ENCODE measurements around the gene SSH3. TPM values are rescaled to one million over a fixed set of nuclear protein-coding genes. Genes with fewer than 3 reads are reported as not detected.

Gene SSH3
- total and polyA plus RNA-seq, 5 donors, result 14.9 to 25.9 (median 24.7) TPM

- Histone ChIP-seq H3K4me3 (ENCODE audit: low read length) (no peak overlapping the region), H3K4me1 (ENCODE audit: control insufficient read depth, insufficient read depth, low read length) (peaks cover 4% of the 10 kb centered on the region), H3K27ac (ENCODE audit: low read length) (no peak overlapping the region), H3K9me3 (ENCODE audit: control insufficient read depth, low read length) (no peaks in the 10 kb centered on the region), H3K27me3 (ENCODE audit: control insufficient read depth, insufficient read depth) (no peaks in the 10 kb centered on the region)
- intact Hi-C loops (cut with DNase I), result loop anchor here in 1 of 4 donors (5.0 kb wide), 1 partner anchor 37 kb away; no protein-coding TSS in a partner anchor
- WGBS, result 80% methylated on average over 8 of the region's 8 CpGs
- DNase-seq, result no peak
- no peak for ATAC-seq
Observed at GRCh38 chr11:67345247-67345919, 42.1 kb downstream of the SSH3 start.

DNA sequence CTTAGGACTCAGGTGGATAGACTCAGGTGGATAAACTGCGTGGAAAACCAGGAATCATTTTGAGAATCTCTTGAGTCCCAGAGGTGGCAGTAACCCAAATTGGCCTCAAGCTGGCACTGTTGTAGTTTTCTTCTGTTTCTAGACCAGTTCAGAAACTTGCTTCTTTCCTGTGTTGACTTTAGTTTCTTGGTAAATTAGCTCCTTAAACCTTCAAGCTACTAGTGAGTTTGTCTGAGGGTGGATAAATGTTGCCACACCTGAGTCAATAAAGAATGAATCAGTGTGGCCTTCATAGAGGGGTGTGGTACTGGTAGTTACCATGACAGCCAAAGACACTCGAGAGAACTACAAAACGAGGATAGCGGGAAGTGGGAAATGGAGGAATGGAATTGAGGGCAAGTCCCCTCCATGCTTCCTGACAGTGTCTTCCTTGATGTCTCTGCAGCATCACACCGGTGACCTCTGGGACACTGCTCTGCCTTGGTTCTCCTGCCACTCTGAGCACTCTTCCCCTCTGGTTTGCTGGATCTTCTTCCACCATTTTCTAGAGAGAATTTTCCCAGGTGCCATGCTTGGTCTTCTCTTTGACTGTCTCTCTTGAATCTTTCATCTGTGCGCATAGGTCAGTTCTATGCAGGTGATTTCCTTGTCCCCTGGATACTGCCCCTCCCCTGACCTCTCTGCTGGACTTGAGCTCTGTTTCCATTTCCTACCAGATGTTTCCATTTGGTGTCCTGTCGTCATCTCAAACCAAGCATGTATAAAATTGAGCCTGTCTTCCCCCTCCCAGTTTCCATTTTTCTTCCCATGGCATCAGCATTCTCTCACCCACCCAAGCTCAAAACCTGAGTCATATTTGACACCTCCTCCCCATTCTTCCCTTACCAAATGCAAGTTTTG, 42.8 kb downstream of the SSH3 start:
- DNase-seq (no peak), ATAC-seq (peak; percentile 4 to 6)
- Histone ChIP-seq H3K9me3 (ENCODE audit: control insufficient read depth, low read length) (no peaks in the 10 kb centered on the region), H3K27ac (ENCODE audit: low read length) (no peak overlapping the region), H3K4me3 (ENCODE audit: low read length) (no peak overlapping the region), H3K4me1 (ENCODE audit: control insufficient read depth, insufficient read depth, low read length) (peaks cover 4% of the 10 kb centered on the region), H3K27me3 (ENCODE audit: control insufficient read depth, insufficient read depth) (no peaks in the 10 kb centered on the region)
- intact Hi-C loops (cut with DNase I), result loop anchor here in 1 of 4 donors (5.0 kb wide), 1 partner anchor 36 kb away; no protein-coding TSS in a partner anchor
- WGBS, result 70% methylated on average over 7 of the region's 7 CpGs

DNA sequence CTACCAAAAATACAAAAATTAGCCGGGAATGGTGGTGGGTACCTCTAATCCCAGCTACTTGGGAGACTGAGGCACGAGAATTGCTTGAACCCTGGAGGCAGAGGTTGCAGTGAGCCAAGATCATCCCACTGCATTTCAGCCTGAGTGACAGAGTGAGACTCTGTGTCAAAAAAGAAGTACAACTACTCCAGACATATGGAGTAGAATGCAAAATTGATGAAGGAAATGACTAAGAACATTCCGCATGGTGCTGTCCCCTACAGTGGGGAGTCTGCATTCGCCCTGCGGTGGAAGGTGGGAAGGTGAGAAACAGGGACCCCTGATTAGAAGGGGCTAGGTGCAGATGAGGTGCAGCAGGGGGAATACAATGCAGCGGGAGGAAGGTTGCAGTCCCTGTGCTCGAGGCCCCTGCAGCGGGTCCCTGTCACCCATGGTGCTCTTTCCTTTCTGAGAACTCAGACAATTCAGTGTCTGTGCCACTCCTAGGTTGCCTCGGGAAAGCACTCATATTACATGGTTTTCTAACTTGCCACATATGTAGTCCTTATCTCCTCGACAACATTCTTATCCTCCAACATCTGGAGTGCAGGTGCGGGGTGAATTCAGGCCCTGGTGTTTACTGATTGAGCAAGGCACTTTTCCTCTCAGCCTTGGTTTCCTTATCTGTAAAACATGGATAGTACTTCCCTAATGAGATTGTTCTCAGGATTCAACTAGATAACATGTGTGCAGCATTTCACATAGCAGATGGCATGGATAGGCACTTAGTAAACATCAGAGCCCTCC, 44.8 kb downstream of the SSH3 start:
- intact Hi-C loops (cut with DNase I), result loop anchor here in 1 of 4 donors (5.0 kb wide), 1 partner anchor 34 kb away; no protein-coding TSS in a partner anchor
- no peak overlapping the region for H3K4me3 ChIP-seq (ENCODE audit: low read length)
- DNase-seq, result no peak
- no peak overlapping the region for H3K27ac ChIP-seq (ENCODE audit: low read length)
- no peak for ATAC-seq
- no peaks in the 10 kb centered on the region for H3K9me3 ChIP-seq (ENCODE audit: control insufficient read depth, low read length)
- no peaks in the 10 kb centered on the region for H3K27me3 ChIP-seq (ENCODE audit: control insufficient read depth, insufficient read depth)
- peaks cover 10% of the 10 kb centered on the region for H3K4me1 ChIP-seq (ENCODE audit: control insufficient read depth, insufficient read depth, low read length)
- 82% methylated on average over 11 of the region's 11 CpGs for WGBS

GRCh38 chr11:67349036-67349435, 45.7 kb downstream of the SSH3 start:
- DNase-seq (no peak), ATAC-seq (no peak)
- no peaks in the 10 kb centered on the region for H3K9me3 ChIP-seq (ENCODE audit: control insufficient read depth, low read length)
- no peak overlapping the region for H3K4me3 ChIP-seq (ENCODE audit: low read length)
- whole genome bisulfite sequencing, result 61% methylated on average over 5 of the region's 5 CpGs
- peaks cover 10% of the 10 kb centered on the region for H3K4me1 ChIP-seq (ENCODE audit: control insufficient read depth, insufficient read depth, low read length)
- peak overlapping the region; percentile 71 for H3K27ac ChIP-seq (ENCODE audit: low read length)
- H3K27me3 ChIP-seq (ENCODE audit: control insufficient read depth, insufficient read depth), result no peaks in the 10 kb centered on the region
- intact Hi-C loops (cut with DNase I), result loop anchor here in 1 of 4 donors (5.0 kb wide), 1 partner anchor 33 kb away; no protein-coding TSS in a partner anchor

- ATAC-seq (no peak), DNase-seq (peak in 2 of 3 donors; percentile 73 to 77)
- Histone ChIP-seq H3K27me3 (ENCODE audit: control insufficient read depth, insufficient read depth) (no peaks in the 10 kb centered on the region), H3K27ac (ENCODE audit: low read length) (peak overlapping the region; percentile 73), H3K4me1 (ENCODE audit: control insufficient read depth, insufficient read depth, low read length) (peaks cover 10% of the 10 kb centered on the region), H3K9me3 (ENCODE audit: control insufficient read depth, low read length) (no peaks in the 10 kb centered on the region), H3K4me3 (ENCODE audit: low read length) (no peak overlapping the region)
- intact Hi-C loops (cut with DNase I), result loop anchor here in 1 of 4 donors (5.0 kb wide), 1 partner anchor 33 kb away; no protein-coding TSS in a partner anchor
- 48% methylated on average over 2 of the region's 2 CpGs for WGBS
Observed at GRCh38 chr11:67349457-67349856, 46.1 kb downstream of the SSH3 start.

DNA sequence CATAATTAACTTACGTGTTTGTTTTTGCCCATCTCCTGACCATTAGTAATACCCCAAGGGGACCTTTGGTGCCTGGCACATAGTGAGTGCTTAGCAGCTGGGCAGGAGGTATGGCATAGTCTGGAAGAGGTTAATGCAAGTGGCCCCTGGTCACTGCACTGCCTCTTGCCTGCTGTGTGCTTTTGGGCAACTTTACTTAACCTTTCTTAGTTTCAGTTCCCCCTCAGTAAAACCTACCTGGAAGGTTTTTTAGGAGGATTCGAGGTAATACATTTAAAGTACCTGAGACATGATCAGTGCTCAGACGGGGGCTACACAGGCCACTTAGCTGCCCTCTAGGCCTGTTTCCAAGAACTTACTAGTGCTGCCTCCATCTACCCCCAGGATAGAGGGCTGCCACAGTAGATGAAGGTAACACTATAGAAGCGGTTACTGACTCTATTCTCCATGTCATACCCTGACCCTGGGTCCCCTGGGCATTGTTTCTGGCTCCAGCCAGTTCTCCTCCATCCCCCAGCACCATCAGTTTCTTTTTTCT, 46.7 kb downstream of the SSH3 start:
- Histone ChIP-seq H3K27ac (ENCODE audit: low read length) (peak overlapping the region; percentile 73), H3K9me3 (ENCODE audit: control insufficient read depth, low read length) (no peaks in the 10 kb centered on the region), H3K4me1 (ENCODE audit: control insufficient read depth, insufficient read depth, low read length) (peaks cover 14% of the 10 kb centered on the region), H3K4me3 (ENCODE audit: low read length) (no peak overlapping the region), H3K27me3 (ENCODE audit: control insufficient read depth, insufficient read depth) (no peaks in the 10 kb centered on the region)
- DNase-seq (no peak), ATAC-seq (no peak)
- intact Hi-C loops (cut with DNase I), result loop anchor here in 3 of 4 donors (2.0 to 5.0 kb wide), 3 partner anchors 32 to 42 kb away; partner anchors contain the start of gene RAD9A (in 1 of the 3)
- 84% methylated on average over 4 of the region's 4 CpGs for WGBS

GRCh38 chr11:67351275-67352005, 48.1 kb downstream of the SSH3 start:
- ATAC-seq, result no peak

DNA sequence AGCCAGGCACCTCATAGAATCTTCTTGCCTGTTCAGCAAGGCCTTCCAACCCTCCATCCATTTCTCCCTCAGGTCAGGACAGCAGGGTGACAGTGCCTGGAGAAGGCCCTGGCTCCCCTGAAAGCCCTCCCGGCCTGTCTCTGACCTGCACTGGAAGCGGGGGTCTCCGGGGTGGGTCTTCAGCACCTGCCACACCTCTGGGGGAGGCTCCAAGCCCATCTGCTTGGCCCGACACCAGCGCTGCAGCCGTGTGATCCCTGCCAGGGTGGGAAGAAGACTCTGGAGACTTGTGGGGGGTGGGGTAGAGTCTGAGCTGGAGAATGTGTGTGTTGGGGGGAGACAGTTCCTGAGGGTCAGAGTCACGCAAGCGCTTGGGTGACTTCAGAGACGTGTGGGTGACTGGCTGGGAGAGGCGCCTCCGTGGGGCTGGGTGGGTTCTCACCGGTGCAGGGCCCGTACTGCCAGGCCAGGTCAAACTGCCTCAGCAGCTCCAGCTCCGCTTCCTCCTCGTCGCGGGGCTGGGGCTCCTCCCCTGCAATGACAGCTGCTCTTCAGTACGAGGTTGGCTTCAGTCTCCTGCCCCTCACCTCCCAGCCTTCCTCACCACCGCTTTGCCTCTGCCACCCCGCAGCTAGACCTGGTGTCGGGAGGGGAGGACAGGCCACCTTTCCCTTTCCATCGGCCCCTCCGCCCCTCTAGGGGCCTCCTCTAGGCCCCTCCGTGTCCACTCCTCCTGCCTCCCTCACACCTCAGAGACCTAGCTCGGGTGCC, 49.4 kb downstream of the SSH3 start:
- WGBS, result 7% methylated on average over 25 of the region's 25 CpGs
- peak overlapping the region; percentile 62 for H3K4me3 ChIP-seq (ENCODE audit: low read length)
- peak in 2 of 3 donors; percentile 47 to 65 for DNase-seq
- peak overlapping the region; percentile 97 for H3K27ac ChIP-seq (ENCODE audit: low read length)
- H3K4me1 ChIP-seq (ENCODE audit: control insufficient read depth, insufficient read depth, low read length), result peaks cover 29% of the 10 kb centered on the region
- no peaks in the 10 kb centered on the region for H3K9me3 ChIP-seq (ENCODE audit: control insufficient read depth, low read length)
- intact Hi-C loops (cut with DNase I), result loop anchor here in 1 of 4 donors (5.0 kb wide), 1 partner anchor 40 kb away; the partner anchor contains the start of gene RAD9A
- H3K27me3 ChIP-seq (ENCODE audit: control insufficient read depth, insufficient read depth), result no peaks in the 10 kb centered on the region
- ATAC-seq, result peak; percentile 3 to 5

More at GRCh38 chr11:67351275-67352005, 48.1 kb downstream of the SSH3 start:
- Histone ChIP-seq H3K4me3 (ENCODE audit: low read length) (no peak overlapping the region), H3K9me3 (ENCODE audit: control insufficient read depth, low read length) (no peaks in the 10 kb centered on the region), H3K27ac (ENCODE audit: low read length) (peak overlapping the region; percentile 73), H3K4me1 (ENCODE audit: control insufficient read depth, insufficient read depth, low read length) (peaks cover 25% of the 10 kb centered on the region), H3K27me3 (ENCODE audit: control insufficient read depth, insufficient read depth) (no peaks in the 10 kb centered on the region)
- 54% methylated on average over 11 of the region's 11 CpGs for WGBS
- DNase-seq, result peak; percentile 48 to 79 (median 78)
- intact Hi-C loops (cut with DNase I), result loop anchor here in 2 of 4 donors (2.0 to 5.0 kb wide), 2 partner anchors 33 to 41 kb away; partner anchors contain the start of gene RAD9A (in 1 of the 2)
